Lower lobe of right lung (tissue), 2 donors: ENCODE measurements around the gene CCM2. TPM values are rescaled to one million over a fixed set of nuclear protein-coding genes. Genes with fewer than 3 reads are reported as not detected.
A peak's percentile ranks its signal among the peaks of the same experiment; 100 is the strongest.
"Not testable (repeated sequence)": the region's sequence is repeated elsewhere in the genome, so short reads cannot be mapped to it uniquely, and the experiment has no call there.

Source experiments
- ATAC-seq, 2 donors: fragments of 200-7000 bp; cut with Tn5 transposase; one replicate each; pipeline ENCODE4 v1.9.1; 2020 to 2022; ENCODE audit warnings: mild to moderate bottlenecking in 2 of 2, moderate library complexity in 2 of 2
- DNase-seq: peaks from one replicate; pipeline ENCODE4 v3.0.0-alpha.2; 2020
- H3K27ac ChIP-seq: fragments of 200-600 bp; one replicate; pipeline ENCODE4 v1.8.0; 2022
- H3K27me3 ChIP-seq: fragments of 200-600 bp; one replicate; pipeline ENCODE4 v1.8.0; 2022; ENCODE audit warnings: low read depth
- H3K36me3 ChIP-seq: fragments of 200-600 bp; one replicate; pipeline ENCODE4 v1.8.0; 2022; ENCODE audit warnings: mild to moderate bottlenecking
- H3K4me1 ChIP-seq: fragments of 200-600 bp; one replicate; pipeline ENCODE4 v1.8.0; 2022
- H3K4me3 ChIP-seq: fragments of 200-600 bp; one replicate; pipeline ENCODE4 v1.8.0; 2022; ENCODE audit warnings: mild to moderate bottlenecking
- H3K9me3 ChIP-seq: fragments of 200-600 bp; one replicate; pipeline ENCODE4 v1.8.0; 2022
- CTCF ChIP-seq: fragments of 200-600 bp; IDR thresholded peaks from one replicate; pipeline ENCODE4 v1.8.0; 2022; ENCODE audit warnings: antibody characterized with exemption, mild to moderate bottlenecking
- intact Hi-C: fragments of 100-400 bp; cut with DNase I; formaldehyde crosslinking; loops from one replicate; pipeline ENCODE4 v1.11.0; 2022
- total RNA-seq: library from RNA; stranded (reverse); fragmentation: NEBNext Ultra II Directional; extraction: Animal tissue kit (Norgen Biotek cat#: 25700); gene quantifications from one replicate; pipeline ENCODE4 v1.2.1, GENCODE V29; 2021
- donor health status: DM: no; HTN: yes; CAD: no; lungs with severe emphysema.

CCM2 gene
- total RNA-seq, 1 donor from 2014 or later: 45.7 TPM

GRCh38 chr7:44990109-44991023 lies 9.6 kb upstream of the CCM2 start:
- H3K4me3 ChIP-seq: no peak overlapping the region
- ATAC-seq (no peak), DNase-seq (no peak)
- no peaks in the 10 kb centered on the region for H3K9me3 ChIP-seq
- H3K27ac ChIP-seq: no peak overlapping the region
- no peak for TF ChIP-seq CTCF
- H3K4me1 ChIP-seq: peaks cover 17% of the 10 kb centered on the region
- H3K36me3 ChIP-seq: peaks cover 5% of the 10 kb centered on the region
- intact Hi-C loops: no loop called here
- no peaks in the 10 kb centered on the region for H3K27me3 ChIP-seq

GRCh38 chr7:44992004-44992795 lies 7.8 kb upstream of the CCM2 start:
- H3K27me3 ChIP-seq, intact Hi-C loops, H3K9me3 ChIP-seq, ATAC-seq, H3K4me3 ChIP-seq, H3K36me3 ChIP-seq, H3K4me1 ChIP-seq, H3K27ac ChIP-seq, DNase-seq: not testable (repeated sequence)

GRCh38 chr7:44994877-44995554 lies 5.0 kb upstream of the CCM2 start:
- TF ChIP-seq CTCF: no peak
- Histone ChIP-seq H3K27me3 (no peaks in the 10 kb centered on the region), H3K36me3 (no peaks in the 10 kb centered on the region), H3K4me3 (no peak overlapping the region), H3K4me1 (peaks cover 6% of the 10 kb centered on the region), H3K9me3 (no peaks in the 10 kb centered on the region), H3K27ac (no peak overlapping the region)
- intact Hi-C loops: no loop called here
- DNase-seq (no peak), ATAC-seq (no peak)

GRCh38 chr7:44995555-44996493 lies 4.2 kb upstream of the CCM2 start:
- intact Hi-C loops: no loop called here
- no peaks in the 10 kb centered on the region for H3K36me3 ChIP-seq
- H3K4me1 ChIP-seq: peaks cover 8% of the 10 kb centered on the region
- ATAC-seq (no peak), DNase-seq (no peak)
- H3K4me3 ChIP-seq: no peak overlapping the region
- H3K27me3 ChIP-seq: no peaks in the 10 kb centered on the region
- no peak for TF ChIP-seq CTCF
- no peaks in the 10 kb centered on the region for H3K9me3 ChIP-seq
- H3K27ac ChIP-seq: no peak overlapping the region

GRCh38 chr7:44998153-44998871 lies 1.7 kb upstream of the CCM2 start:
- Histone ChIP-seq H3K27ac (peak overlapping the region; percentile 76), H3K27me3 (no peaks in the 10 kb centered on the region), H3K36me3 (no peaks in the 10 kb centered on the region), H3K9me3 (no peaks in the 10 kb centered on the region), H3K4me1 (peaks cover 25% of the 10 kb centered on the region), H3K4me3 (peak overlapping the region; percentile 58)
- DNase-seq: no peak
- TF ChIP-seq CTCF: no peak
- ATAC-seq: no peak
- intact Hi-C loops: no loop called here
